HepG2 (cell line): ENCODE results near the gene ACP1.

ENCODE experiments used
- HMGA1 ChIP-seq: sonication (generic); formaldehyde crosslinking; conservative IDR thresholded peaks from 2 replicates; pipeline ENCODE4 v1.4.0; 2020; ENCODE audit warnings: missing genetic modification reagents
- ZBTB20 ChIP-seq: sonication (generic); formaldehyde crosslinking; IDR thresholded peaks from 2 replicates; pipeline ENCODE4 v1.8.1; 2023; ENCODE audit warnings: missing genetic modification reagents, low read depth, mild to moderate bottlenecking, borderline replicate concordance
- ZC3H4 ChIP-seq: sonication (generic); formaldehyde crosslinking; IDR thresholded peaks from 2 replicates; pipeline ENCODE4 v1.4.0; 2020; ENCODE audit warnings: missing genetic modification reagents, borderline replicate concordance
- ZNF12 ChIP-seq: sonication (generic); formaldehyde crosslinking; IDR thresholded peaks from 2 replicates; pipeline ENCODE4 v1.5.0; 2020; ENCODE audit warnings: missing genetic modification reagents
- TF ChIP-seq, protein P1 (sequence below): sonication (generic); formaldehyde crosslinking; conservative IDR thresholded peaks from 2 replicates; pipeline ENCODE4 v1.4.0; 2020; ENCODE audit warnings: missing genetic modification reagents
- TF ChIP-seq, protein P2 (sequence below): sonication (generic); formaldehyde crosslinking; IDR thresholded peaks from 2 replicates; pipeline ENCODE4 v1.5.0; 2020; ENCODE audit warnings: mild to moderate bottlenecking, missing genetic modification reagents, moderate library complexity

DNA sequence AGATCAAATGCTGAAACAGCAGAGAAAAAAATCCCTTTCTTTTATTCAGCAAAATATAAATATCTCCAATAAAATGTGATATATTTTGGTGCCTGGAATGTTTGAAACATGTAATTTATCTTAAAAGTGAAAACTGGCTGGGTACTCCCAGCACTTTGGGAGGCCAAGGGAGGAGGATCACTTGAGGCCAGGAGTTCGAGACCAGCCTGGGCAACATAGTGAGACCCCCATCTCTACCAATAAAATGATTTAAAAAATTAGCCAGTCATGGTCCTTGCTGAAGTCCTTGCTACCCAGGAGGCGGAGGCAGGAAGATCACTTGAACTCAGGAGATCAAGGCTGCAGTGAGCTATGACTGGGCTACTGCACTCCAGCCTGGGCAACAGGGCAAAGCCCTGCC lies 9.6 kb upstream of the ACP1 start:
- TF ChIP-seq, protein P1, sequence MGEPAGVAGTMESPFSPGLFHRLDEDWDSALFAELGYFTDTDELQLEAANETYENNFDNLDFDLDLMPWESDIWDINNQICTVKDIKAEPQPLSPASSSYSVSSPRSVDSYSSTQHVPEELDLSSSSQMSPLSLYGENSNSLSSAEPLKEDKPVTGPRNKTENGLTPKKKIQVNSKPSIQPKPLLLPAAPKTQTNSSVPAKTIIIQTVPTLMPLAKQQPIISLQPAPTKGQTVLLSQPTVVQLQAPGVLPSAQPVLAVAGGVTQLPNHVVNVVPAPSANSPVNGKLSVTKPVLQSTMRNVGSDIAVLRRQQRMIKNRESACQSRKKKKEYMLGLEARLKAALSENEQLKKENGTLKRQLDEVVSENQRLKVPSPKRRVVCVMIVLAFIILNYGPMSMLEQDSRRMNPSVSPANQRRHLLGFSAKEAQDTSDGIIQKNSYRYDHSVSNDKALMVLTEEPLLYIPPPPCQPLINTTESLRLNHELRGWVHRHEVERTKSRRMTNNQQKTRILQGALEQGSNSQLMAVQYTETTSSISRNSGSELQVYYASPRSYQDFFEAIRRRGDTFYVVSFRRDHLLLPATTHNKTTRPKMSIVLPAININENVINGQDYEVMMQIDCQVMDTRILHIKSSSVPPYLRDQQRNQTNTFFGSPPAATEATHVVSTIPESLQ (CRISPR knock-in tag), result no peak
- TF ChIP-seq, protein P2, sequence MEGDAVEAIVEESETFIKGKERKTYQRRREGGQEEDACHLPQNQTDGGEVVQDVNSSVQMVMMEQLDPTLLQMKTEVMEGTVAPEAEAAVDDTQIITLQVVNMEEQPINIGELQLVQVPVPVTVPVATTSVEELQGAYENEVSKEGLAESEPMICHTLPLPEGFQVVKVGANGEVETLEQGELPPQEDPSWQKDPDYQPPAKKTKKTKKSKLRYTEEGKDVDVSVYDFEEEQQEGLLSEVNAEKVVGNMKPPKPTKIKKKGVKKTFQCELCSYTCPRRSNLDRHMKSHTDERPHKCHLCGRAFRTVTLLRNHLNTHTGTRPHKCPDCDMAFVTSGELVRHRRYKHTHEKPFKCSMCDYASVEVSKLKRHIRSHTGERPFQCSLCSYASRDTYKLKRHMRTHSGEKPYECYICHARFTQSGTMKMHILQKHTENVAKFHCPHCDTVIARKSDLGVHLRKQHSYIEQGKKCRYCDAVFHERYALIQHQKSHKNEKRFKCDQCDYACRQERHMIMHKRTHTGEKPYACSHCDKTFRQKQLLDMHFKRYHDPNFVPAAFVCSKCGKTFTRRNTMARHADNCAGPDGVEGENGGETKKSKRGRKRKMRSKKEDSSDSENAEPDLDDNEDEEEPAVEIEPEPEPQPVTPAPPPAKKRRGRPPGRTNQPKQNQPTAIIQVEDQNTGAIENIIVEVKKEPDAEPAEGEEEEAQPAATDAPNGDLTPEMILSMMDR (CRISPR knock-in tag), result no peak
- TF ChIP-seq HMGA1 (CRISPR knock-in tag), result no peak
- TF ChIP-seq ZC3H4 (CRISPR knock-in tag), result no peak
- TF ChIP-seq ZBTB20 (CRISPR knock-in tag), result no peak
- no peak for TF ChIP-seq ZNF12 (CRISPR knock-in tag)
